Activated CD8-positive, alpha-beta memory T cell treated with anti-CD3 and anti-CD28 coated beads for 36 hours (primary cell): ENCODE data around the gene GCDH. TPM values are rescaled to one million over a fixed set of nuclear protein-coding genes. Genes with fewer than 3 reads are reported as not detected.

Source experiments
- CTCF ChIA-PET: fragments of 350-600 bp; sonication (Branson Sonifier 250); formaldehyde crosslinking; loops from one replicate; lab custom pipeline; 2021; ENCODE audit warnings: antibody characterized with exemption; lab: Charles Lee
- POLR2A ChIA-PET: fragments of 350-600 bp; sonication (Branson Sonifier 250); formaldehyde crosslinking; loops from one replicate; lab custom pipeline; 2021; ENCODE audit warnings: antibody characterized with exemption; lab: Charles Lee
- total RNA-seq, 2 experiments: library from RNA; stranded (reverse); gene quantifications; one replicate each; pipeline ENCODE4 v1.2.3, GENCODE V29; 2021

Gene GCDH
- total RNA-seq, 2 experiments from 2014 or later: 55.2 to 57.2 TPM

DNA sequence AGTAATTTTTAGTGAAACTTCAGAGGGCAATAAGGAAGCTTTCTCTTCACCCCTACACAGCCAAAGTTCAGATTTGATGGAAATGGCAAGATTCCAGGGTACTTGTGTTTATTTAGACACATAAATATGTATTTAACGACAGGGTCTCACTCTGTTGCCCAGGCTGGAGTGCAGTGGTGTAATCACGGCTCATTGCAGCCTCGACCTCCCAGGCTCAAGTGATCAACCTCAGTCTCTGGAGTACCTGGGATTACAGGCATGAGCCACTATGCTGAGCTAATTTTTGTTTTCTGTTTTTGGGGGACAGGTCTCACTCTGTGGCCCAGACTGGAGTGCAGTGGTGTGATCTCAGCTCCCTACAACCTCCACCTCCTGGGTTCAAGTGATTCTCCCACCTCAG is 30.1 kb downstream of the GCDH start:
- ChIA-PET CTCF (interaction anchor here (0.6 to 0.9 kb wide), 4 partner anchors 11 to 190 kb away, joined by 3 to 5 read pairs (median 4); no protein-coding TSS in a partner anchor), POLR2A (interaction anchor here (0.6 to 1.6 kb wide), 5 partner anchors 29 to 1978 kb away, joined by 4 to 6 read pairs (median 4); partner anchors contain the start of genes GCDH and GET3)

GRCh38 chr19:12922959-12923358 is 32.0 kb downstream of the GCDH start:
- POLR2A ChIA-PET: no interaction called here

GRCh38 chr19:12924621-12925310 is 33.8 kb downstream of the GCDH start:
- CTCF ChIA-PET: interaction anchor here (0.7 to 2.1 kb wide), 3 partner anchors 15 to 41 kb away, joined by 3 to 5 read pairs (median 3); no protein-coding TSS in a partner anchor
- POLR2A ChIA-PET: interaction anchor here (0.6 kb wide), 1 partner anchor 91 kb away, joined by 3 read pairs; no protein-coding TSS in a partner anchor

More at GRCh38 chr19:12922959-12923358, 32.0 kb downstream of the GCDH start:
- CTCF ChIA-PET: no interaction called here

DNA sequence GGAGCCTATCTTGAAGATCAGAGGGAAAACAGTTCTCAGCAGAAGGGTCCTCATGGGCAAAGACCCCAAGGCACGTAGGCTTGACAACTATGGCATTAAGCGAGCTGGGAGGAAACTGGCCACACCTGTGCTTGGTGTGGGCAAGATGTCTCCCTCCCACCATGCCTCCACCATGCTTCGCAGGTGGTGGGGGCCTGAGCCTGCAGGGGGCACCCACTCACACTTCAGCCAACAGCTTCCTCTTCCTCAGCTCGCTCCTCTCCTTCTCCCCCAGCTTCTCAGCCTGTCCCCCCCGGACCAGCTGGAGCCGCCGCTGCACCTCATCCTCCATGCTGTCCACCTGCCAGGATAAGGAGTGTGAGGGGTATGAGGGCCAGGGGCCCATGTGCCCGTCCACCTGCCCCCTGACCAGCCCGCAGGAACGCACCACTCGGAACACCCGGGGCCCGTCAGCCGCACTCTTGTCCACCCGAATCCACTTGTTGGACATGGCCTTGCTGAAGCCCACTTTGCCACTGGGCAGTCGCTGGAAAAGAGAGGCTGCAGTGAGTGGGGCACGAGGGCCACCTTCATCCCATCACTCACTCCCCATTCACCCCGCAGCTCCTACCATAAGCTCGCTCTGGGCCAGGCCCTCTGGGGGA is 39.2 kb downstream of the GCDH start:
- ChIA-PET POLR2A (interaction anchor here (0.6 kb wide), 2 partner anchors 154 to 197 kb away, joined by 5 to 8 read pairs; no protein-coding TSS in a partner anchor), CTCF (no interaction called here)

GRCh38 chr19:12932392-12933286 is 41.7 kb downstream of the GCDH start:
- POLR2A ChIA-PET: interaction anchor here (0.6 to 1.5 kb wide), 8 partner anchors 14 to 48 kb away, joined by 3 to 9 read pairs (median 6); partner anchors contain the start of genes GCDH, RAD23A and SYCE2
- CTCF ChIA-PET: interaction anchor here (1.3 to 3.4 kb wide), 6 partner anchors 12 to 47 kb away, joined by 3 to 11 read pairs (median 4); partner anchors contain the start of gene RAD23A

DNA sequence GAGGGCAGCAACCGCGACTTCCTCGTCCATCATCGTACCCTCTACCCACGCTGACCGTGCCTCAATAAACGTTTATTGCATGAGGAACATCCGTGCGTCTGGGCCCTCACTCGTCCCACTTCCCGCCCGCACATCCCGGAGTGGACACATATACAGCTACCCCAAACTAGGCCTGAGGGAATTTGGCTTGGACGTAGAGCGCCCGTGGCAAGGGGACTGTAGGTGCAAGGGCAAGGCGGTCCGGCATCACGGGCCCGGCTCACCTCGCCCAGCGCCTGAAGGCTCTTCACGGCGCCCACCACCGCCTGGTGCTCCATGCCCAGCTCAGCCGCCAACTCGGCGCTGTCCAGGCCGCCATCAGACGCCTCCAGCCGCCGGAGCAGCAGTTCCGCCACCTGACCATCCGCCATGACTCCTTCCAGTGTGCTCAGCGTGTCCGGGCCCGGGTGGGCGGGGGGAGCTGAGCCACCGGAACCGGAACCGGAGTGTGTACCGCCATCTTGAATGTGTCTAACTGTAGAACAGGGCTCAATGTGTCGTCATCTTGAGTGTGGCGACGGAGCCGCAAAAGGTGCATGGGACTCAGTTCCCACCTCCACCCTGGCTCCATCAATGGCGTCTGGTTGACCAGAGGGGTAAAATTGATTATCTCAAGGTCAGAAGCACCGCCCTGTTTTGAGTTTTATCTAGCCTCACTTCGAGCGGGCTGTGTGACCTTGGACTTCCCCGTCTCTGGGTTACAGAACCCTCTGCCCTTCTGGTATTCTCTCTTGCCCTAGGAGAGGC is 42.5 kb downstream of the GCDH start, which contains the start of gene FARSA:
Gene FARSA (minus strand): TSS at position 425 of the 786 bp plus-strand sequence. CDS start 15 bp downstream, at position 410.
- ChIA-PET CTCF (interaction anchor here (0.8 to 3.4 kb wide), 6 partner anchors 13 to 48 kb away, joined by 3 to 11 read pairs (median 3); partner anchors contain the start of gene RAD23A), POLR2A (interaction anchor here (0.6 to 1.5 kb wide), 7 partner anchors 15 to 532 kb away, joined by 3 to 9 read pairs (median 4); partner anchors contain the start of genes GCDH, SYCE2 and ZNF799)

DNA sequence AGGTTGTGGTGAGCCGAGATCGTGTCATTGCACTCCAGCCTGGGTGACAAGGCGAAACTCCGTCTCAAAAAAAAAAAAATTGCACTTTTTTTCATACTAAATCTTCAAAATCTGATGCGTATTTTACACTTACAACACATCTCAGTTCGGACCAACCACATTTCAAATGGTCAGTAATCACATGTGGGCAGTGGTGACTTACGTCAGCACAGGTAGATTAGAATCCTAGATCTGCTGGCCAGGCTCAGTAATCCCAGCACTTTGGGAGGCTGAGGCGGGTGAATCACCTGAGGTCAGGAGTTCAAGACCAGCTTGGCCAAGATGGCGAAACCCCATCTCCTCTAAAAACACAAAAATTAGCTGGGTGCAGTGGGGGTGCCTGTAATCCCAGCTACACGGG is 44.1 kb downstream of the GCDH start:
- ChIA-PET POLR2A (no interaction called here), CTCF (interaction anchor here (0.7 kb wide), 1 partner anchor 14 kb away, joined by 5 read pairs; no protein-coding TSS in a partner anchor)

DNA sequence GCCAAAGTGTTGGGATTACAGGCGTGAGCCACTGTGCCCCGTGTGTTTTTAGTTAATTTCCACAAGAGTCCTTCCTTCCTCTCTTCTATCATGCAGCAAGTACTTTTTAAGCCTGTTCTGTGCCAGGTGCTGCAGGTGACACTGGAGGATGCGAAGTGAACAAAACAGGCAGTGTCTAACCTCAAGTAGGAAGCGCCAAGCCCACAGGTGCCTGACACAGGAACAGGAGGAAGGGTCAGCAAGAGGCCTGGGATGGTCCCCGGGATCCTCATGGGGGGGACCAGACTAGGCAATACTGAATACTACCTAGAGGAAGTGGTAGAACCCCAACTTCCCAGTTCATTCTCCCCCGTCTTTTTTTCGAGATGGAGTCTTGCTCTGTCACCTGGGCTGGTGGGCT is 45.6 kb downstream of the GCDH start:
- ChIA-PET CTCF (interaction anchor here (1.8 kb wide), 1 partner anchor 29 kb away, joined by 9 read pairs; no protein-coding TSS in a partner anchor), POLR2A (interaction anchor here (1.0 kb wide), 1 partner anchor 10 kb away, joined by 4 read pairs; no protein-coding TSS in a partner anchor)

- POLR2A ChIA-PET: interaction anchor here (0.7 to 1.5 kb wide), 6 partner anchors 9 to 215 kb away, joined by 3 to 10 read pairs (median 4); partner anchors contain the start of genes DNASE2, GCDH and SYCE2
- CTCF ChIA-PET: interaction anchor here (1.2 to 1.8 kb wide), 2 partner anchors 28 to 155 kb away, joined by 3 to 9 read pairs; no protein-coding TSS in a partner anchor
These were observed 46.4 kb downstream of the GCDH start for GRCh38 chr19:12937093-12937926.

DNA sequence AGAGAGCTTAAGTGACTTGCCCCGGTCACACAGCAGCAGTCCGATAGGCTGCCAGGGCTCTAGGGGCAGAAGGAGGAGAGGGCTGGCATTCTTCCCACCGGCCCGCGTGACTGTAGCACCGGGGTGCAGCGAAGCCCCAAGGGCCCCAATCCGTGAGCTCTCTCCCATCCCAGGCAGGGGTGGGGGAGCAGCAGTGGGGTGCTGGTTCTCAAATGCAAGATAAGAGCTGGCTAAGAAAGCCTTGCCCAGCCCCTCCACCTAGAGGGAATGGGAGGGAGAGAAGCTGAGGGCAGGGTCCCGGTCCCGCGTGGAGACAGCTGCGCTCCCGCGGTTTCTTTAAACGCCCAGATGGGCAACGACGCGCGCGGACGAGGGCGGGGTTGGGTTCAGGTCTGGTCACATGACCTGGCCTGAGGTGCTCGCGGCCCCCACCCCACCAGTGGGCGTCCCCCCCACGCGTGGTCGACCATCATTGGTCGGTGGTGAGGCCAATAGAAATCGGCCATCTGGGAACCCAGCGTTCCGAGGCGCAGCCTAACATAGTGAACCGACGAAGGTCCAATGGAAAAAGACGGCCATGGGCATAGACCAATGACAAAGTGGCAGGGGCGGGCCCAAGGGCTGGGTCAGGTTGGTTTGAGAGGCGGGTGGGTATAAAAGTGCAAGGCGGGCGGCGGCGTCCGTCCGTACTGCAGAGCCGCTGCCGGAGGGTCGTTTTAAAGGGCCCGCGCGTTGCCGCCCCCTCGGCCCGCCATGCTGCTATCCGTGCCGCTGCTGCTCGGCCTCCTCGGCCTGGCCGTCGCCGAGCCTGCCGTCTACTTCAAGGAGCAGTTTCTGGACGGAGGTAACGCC is 47.2 kb downstream of the GCDH start, which contains the start of gene CALR:
Gene CALR (plus strand): TSS at position 683 of the 852 bp plus-strand sequence. CDS start 71 bp downstream, at position 754.
- ChIA-PET CTCF (interaction anchor here (1.2 to 1.8 kb wide), 2 partner anchors 27 to 155 kb away, joined by 3 to 9 read pairs; no protein-coding TSS in a partner anchor), POLR2A (interaction anchor here (0.9 to 1.5 kb wide), 5 partner anchors 8 to 214 kb away, joined by 3 to 4 read pairs (median 4); partner anchors contain the start of genes DNASE2, GCDH and SYCE2)

DNA sequence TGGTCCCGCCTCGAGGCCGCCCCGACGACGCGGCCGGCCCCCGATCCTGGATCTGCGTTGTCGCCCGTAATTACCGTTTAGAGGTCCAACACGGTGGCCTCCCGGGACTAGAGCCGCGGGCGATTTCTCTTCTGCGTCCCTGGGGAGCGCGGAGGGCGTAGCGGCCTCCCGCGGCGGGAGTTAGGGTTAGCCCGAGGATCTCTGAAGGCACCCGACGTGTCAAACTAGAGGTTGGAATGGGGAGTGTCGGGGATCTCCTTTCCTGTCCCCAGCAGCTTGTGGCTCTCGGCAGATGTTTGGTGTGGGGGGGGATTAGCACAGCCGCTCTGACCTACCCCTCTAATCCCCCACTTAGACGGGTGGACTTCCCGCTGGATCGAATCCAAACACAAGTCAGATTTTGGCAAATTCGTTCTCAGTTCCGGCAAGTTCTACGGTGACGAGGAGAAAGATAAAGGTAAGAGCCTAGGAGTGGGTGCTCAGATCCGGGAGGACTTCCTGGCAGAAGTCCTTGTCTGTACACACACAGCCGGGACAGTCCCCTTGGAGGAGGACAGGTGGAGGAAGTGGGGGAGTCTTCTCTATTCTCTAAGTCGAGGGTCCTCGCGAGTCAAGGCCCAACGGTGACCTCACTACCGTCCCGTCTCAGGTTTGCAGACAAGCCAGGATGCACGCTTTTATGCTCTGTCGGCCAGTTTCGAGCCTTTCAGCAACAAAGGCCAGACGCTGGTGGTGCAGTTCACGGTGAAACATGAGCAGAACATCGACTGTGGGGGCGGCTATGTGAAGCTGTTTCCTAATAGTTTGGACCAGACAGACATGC is 48.0 kb downstream of the GCDH start:
- ChIA-PET POLR2A (interaction anchor here (0.7 to 1.5 kb wide), 3 partner anchors 17 to 54 kb away, joined by 3 to 4 read pairs (median 3); partner anchors contain the start of gene GCDH), CTCF (interaction anchor here (0.9 to 1.0 kb wide), 2 partner anchors 14 to 27 kb away, joined by 3 to 8 read pairs; no protein-coding TSS in a partner anchor)

DNA sequence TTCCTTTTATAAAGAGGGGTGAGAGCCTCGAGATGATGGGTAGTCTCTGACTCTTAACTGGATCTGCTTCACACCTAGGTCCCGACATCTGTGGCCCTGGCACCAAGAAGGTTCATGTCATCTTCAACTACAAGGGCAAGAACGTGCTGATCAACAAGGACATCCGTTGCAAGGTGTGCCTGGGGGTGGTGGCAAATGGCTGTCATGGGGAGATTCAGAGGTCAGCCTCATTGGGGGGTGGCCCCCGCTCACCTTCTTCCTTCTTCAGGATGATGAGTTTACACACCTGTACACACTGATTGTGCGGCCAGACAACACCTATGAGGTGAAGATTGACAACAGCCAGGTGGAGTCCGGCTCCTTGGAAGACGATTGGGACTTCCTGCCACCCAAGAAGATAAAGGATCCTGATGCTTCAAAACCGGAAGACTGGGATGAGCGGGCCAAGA is 49.0 kb downstream of the GCDH start:
- CTCF ChIA-PET: interaction anchor here (0.9 to 1.0 kb wide), 2 partner anchors 15 to 26 kb away, joined by 3 to 8 read pairs; no protein-coding TSS in a partner anchor
- POLR2A ChIA-PET: interaction anchor here (0.7 to 0.8 kb wide), 2 partner anchors 16 to 55 kb away, joined by 3 read pairs; no protein-coding TSS in a partner anchor

GRCh38 chr19:12940897-12941296 is 49.9 kb downstream of the GCDH start:
- ChIA-PET POLR2A (interaction anchor here (0.5 kb wide), 1 partner anchor 165 kb away, joined by 3 read pairs; no protein-coding TSS in a partner anchor), CTCF (no interaction called here)
